Activated CD8-positive, alpha-beta T cell treated with anti-CD3 and anti-CD28 coated beads, Interleukin-2, amount 10 ng/mL, durations not matched to agents 7 days and 5 days (primary cell): ENCODE measurements around the gene NCCRP1. TPM values are rescaled to one million over a fixed set of nuclear protein-coding genes. Genes with fewer than 3 reads are reported as not detected.
A peak's percentile ranks its signal among the peaks of the same experiment; 100 is the strongest.
"Not testable (repeated sequence)": the region's sequence is repeated elsewhere in the genome, so short reads cannot be mapped to it uniquely, and the experiment has no call there.

ENCODE experiments used
- ATAC-seq: fragments of 150-1000 bp; cut with Tn5 transposase; one replicate; pipeline ENCODE4 v1.10.0; 2021; ENCODE audit warnings: moderate library complexity
- CTCF ChIA-PET: fragments of 350-600 bp; sonication (Branson Sonifier 250); formaldehyde crosslinking; loops from one replicate; lab custom pipeline; 2021; ENCODE audit warnings: antibody characterized with exemption; lab: Charles Lee
- POLR2A ChIA-PET: fragments of 350-600 bp; sonication (Branson Sonifier 250); formaldehyde crosslinking; loops from one replicate; lab custom pipeline; 2021; ENCODE audit warnings: antibody characterized with exemption; lab: Charles Lee
- DNase-seq: peaks from one replicate; pipeline ENCODE4 v3.0.0-alpha.2; 2020
- H3K27ac Mint-ChIP-seq: one replicate; pipeline ENCODE4 v1.8.0; 2021; ENCODE audit warnings: mild to moderate bottlenecking, mixed read lengths
- H3K27me3 Mint-ChIP-seq: one replicate; pipeline ENCODE4 v1.8.0; 2021; ENCODE audit warnings: low read depth, mixed read lengths
- H3K36me3 Mint-ChIP-seq: one replicate; pipeline ENCODE4 v1.8.0; 2021; ENCODE audit warnings: low read depth, mixed read lengths
- H3K4me1 Mint-ChIP-seq: one replicate; pipeline ENCODE4 v1.8.0; 2021; ENCODE audit warnings: low read depth, mixed read lengths
- H3K4me3 Mint-ChIP-seq: one replicate; pipeline ENCODE4 v1.8.0; 2021; ENCODE audit warnings: mild to moderate bottlenecking, mixed read lengths
- H3K9me3 Mint-ChIP-seq: one replicate; pipeline ENCODE4 v1.8.0; 2022; ENCODE audit warnings: mixed read lengths; ENCODE audit not compliant: insufficient read depth
- total RNA-seq, 2 experiments: library from RNA; stranded (reverse); gene quantifications; one replicate each; pipeline ENCODE4 v1.2.3, GENCODE V29; 2021

NCCRP1 gene
- total RNA-seq, 2 experiments from 2014 or later = not detected

GRCh38 chr19:39218230-39219007 is 21.7 kb downstream of the NCCRP1 start:
- ATAC-seq = no peak
- CTCF ChIA-PET = no interaction called here
- POLR2A ChIA-PET = interaction anchor here (0.6 to 1.0 kb wide), 2 partner anchors 26 to 109 kb away, joined by 3 to 5 read pairs; no protein-coding TSS in a partner anchor

DNA sequence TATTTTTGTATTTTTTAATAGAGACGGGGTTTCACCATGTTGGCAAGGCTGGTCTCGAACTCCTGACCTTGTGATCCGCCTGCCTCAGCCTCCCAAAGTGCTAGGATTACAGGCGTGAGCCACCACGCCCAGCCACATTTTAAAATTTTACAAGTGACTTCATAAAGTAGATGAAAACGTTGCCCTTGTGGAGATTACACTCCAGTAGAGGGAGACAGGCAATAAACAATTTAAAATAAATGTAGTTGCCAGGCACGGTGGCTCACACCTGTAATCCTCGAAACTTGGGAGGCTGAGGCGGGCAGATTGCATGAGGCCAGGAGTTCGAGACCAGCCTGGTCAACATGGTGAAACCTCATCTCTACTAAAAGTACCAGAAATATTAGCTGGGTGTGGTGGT is 22.3 kb downstream of the NCCRP1 start:
- not testable (repeated sequence) for ATAC-seq, H3K36me3 Mint-ChIP-seq, H3K27ac Mint-ChIP-seq, H3K4me1 Mint-ChIP-seq, H3K4me3 Mint-ChIP-seq, DNase-seq, H3K9me3 Mint-ChIP-seq
- H3K27me3 Mint-ChIP-seq = peaks cover 17% of the 10 kb centered on the region
- ChIA-PET POLR2A (interaction anchor here (1.0 kb wide), 1 partner anchor 108 kb away, joined by 3 read pairs; no protein-coding TSS in a partner anchor), CTCF (interaction anchor here (0.8 kb wide), 1 partner anchor 108 kb away, joined by 3 read pairs; no protein-coding TSS in a partner anchor)

More at GRCh38 chr19:39218230-39219007, 21.7 kb downstream of the NCCRP1 start:
- H3K9me3 Mint-ChIP-seq = no peaks in the 10 kb centered on the region
- no peak for DNase-seq
- H3K36me3 Mint-ChIP-seq = no peaks in the 10 kb centered on the region
- no peak overlapping the region for H3K4me3 Mint-ChIP-seq
- no peak overlapping the region for H3K27ac Mint-ChIP-seq
- H3K27me3 Mint-ChIP-seq = peaks cover 17% of the 10 kb centered on the region
- peaks cover 5% of the 10 kb centered on the region for H3K4me1 Mint-ChIP-seq

DNA sequence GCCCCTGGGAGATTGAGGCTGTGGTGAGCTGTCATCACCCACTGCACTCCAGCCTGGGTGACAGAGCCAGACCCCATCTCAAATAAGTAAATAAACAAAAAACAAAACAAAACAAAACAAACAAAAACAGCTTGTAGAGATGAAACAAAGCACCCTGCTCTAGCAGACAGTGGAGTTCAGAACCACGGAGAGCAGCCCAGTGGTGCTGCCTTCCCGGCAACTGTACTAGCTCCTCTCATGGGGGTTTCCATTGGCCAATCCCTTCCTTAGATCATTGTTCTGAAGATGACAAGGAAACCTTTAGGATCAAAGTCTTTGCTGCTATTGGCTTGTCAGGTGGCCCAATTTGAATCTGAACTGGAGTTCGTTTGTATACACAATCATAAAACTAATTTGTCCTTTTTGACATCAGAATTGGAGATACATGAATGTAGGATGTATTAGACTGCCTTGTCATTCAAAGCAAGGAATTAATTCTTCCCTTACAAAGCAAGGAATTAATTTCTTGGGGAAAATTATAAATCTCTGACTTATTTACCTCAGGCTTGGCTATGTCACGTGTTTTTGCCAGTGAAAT is 27.0 kb downstream of the NCCRP1 start:
- POLR2A ChIA-PET = interaction anchor here (1.0 kb wide), 1 partner anchor 99 kb away, joined by 3 read pairs; no protein-coding TSS in a partner anchor
- no peak overlapping the region for H3K27ac Mint-ChIP-seq
- H3K4me3 Mint-ChIP-seq = no peak overlapping the region
- no peak for ATAC-seq
- no peaks in the 10 kb centered on the region for H3K9me3 Mint-ChIP-seq
- peak; percentile 54 for DNase-seq
- H3K36me3 Mint-ChIP-seq = no peaks in the 10 kb centered on the region
- H3K4me1 Mint-ChIP-seq = no peaks in the 10 kb centered on the region
- peaks cover 30% of the 10 kb centered on the region for H3K27me3 Mint-ChIP-seq
- CTCF ChIA-PET = interaction anchor here (0.8 kb wide), 1 partner anchor 111 kb away, joined by 3 read pairs; no protein-coding TSS in a partner anchor

DNA sequence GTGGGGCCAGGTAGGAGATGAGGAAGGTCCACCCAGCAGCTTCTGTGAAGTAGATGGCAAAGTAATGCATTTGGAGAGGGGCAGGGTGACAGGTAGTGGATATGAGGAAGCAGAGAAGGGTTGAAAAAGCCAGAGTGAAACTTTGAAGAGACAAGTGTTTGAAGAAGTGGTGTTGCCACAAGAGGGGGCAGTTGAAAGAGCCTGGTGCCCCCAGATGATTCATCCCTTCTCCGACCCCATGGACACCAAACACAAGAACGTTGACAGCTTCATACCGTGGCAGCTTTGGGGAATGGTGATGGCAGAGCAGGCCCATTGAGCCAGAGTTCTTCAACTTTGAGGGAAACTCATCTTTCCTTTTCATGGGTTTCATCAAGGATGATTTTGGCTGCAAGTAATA is 28.1 kb downstream of the NCCRP1 start:
- POLR2A ChIA-PET = interaction anchor here (0.7 kb wide), 1 partner anchor 210 kb away, joined by 3 read pairs; no protein-coding TSS in a partner anchor
- ATAC-seq = no peak
- Mint-ChIP-seq H3K36me3 (no peaks in the 10 kb centered on the region), H3K4me3 (no peak overlapping the region), H3K27me3 (peaks cover 27% of the 10 kb centered on the region), H3K27ac (no peak overlapping the region), H3K9me3 (no peaks in the 10 kb centered on the region), H3K4me1 (no peaks in the 10 kb centered on the region)
- DNase-seq = no peak
- CTCF ChIA-PET = interaction anchor here (1.4 kb wide), 1 partner anchor 103 kb away, joined by 6 read pairs; no protein-coding TSS in a partner anchor

GRCh38 chr19:39230096-39230764 is 33.5 kb downstream of the NCCRP1 start:
- H3K36me3 Mint-ChIP-seq = no peaks in the 10 kb centered on the region
- ChIA-PET POLR2A (no interaction called here), CTCF (no interaction called here)
- no peak overlapping the region for H3K27ac Mint-ChIP-seq
- DNase-seq = no peak
- peaks cover 11% of the 10 kb centered on the region for H3K27me3 Mint-ChIP-seq
- H3K4me1 Mint-ChIP-seq = peaks cover under 1% of the 10 kb centered on the region
- no peak for ATAC-seq
- no peaks in the 10 kb centered on the region for H3K9me3 Mint-ChIP-seq
- H3K4me3 Mint-ChIP-seq = no peak overlapping the region

DNA sequence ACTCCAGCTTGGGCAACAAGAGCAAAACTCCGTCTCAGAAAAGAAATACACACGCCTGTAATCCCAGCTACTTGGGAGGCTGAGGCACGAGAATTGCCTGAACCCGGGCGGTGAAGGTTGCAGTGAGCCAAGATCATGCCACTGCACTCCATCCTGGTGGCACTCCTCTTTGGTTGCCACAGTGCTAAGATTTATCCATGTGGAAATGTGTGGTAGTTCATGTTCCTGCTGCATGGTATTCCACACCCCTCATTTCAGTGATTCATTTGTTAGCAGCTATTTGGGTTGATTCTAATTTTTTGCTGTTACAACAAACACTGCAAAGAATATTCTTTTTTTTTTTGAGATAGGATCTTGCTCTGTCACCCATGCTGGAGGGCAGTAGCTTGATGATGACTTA is 35.9 kb downstream of the NCCRP1 start:
- peaks cover 2% of the 10 kb centered on the region for H3K27me3 Mint-ChIP-seq

DNA sequence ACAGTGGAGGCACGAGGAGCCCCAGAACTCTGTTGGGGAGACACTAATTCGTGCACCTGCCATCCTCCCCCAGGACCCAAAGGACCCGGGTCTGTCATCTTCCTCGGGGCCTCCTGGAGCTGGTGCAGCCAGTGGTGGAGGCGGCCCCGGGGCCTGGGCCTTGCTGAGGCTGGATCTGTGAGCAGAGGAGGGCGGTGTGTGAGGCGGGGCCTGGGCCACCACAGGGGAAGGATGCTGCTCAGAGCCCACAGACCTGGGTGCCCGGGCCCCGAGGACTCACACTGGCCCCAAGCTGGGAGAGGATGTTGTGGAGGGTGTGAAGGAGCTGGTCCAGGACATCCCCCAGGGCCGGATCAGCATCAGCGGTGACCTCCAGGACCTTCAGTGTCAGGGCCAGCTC is 39.8 kb downstream of the NCCRP1 start:
- Mint-ChIP-seq H3K36me3 (peaks cover 2% of the 10 kb centered on the region), H3K4me1 (peaks cover 36% of the 10 kb centered on the region), H3K4me3 (peak overlapping the region; percentile 72), H3K27ac (peak overlapping the region; percentile 84), H3K27me3 (no peaks in the 10 kb centered on the region), H3K9me3 (no peaks in the 10 kb centered on the region)
- ChIA-PET CTCF (interaction anchor here (1.0 to 1.4 kb wide), 3 partner anchors 91 to 176 kb away, joined by 3 to 6 read pairs (median 4); partner anchors contain the start of gene PLEKHG2), POLR2A (no interaction called here)
- ATAC-seq (peak; percentile 88), DNase-seq (peak; percentile 75)

More for the DNA sequence above, 35.9 kb downstream of the NCCRP1 start:
- no peaks in the 10 kb centered on the region for H3K36me3 Mint-ChIP-seq
- H3K4me3 Mint-ChIP-seq = no peak overlapping the region
- no peak overlapping the region for H3K27ac Mint-ChIP-seq
- no peaks in the 10 kb centered on the region for H3K9me3 Mint-ChIP-seq
- ATAC-seq (no peak), DNase-seq (no peak)
- ChIA-PET CTCF (interaction anchor here (0.9 kb wide), 1 partner anchor 111 kb away, joined by 4 read pairs; no protein-coding TSS in a partner anchor), POLR2A (no interaction called here)
- peaks cover 22% of the 10 kb centered on the region for H3K4me1 Mint-ChIP-seq

GRCh38 chr19:39237200-39238184 is 40.7 kb downstream of the NCCRP1 start:
- Mint-ChIP-seq H3K4me3 (peak overlapping the region; percentile 72), H3K27me3 (no peaks in the 10 kb centered on the region), H3K9me3 (no peaks in the 10 kb centered on the region), H3K36me3 (peaks cover 2% of the 10 kb centered on the region), H3K4me1 (peaks cover 36% of the 10 kb centered on the region), H3K27ac (peak overlapping the region; percentile 84)
- CTCF ChIA-PET = interaction anchor here (0.8 to 1.8 kb wide), 6 partner anchors 13 to 175 kb away, joined by 3 to 6 read pairs (median 4); partner anchors contain the start of gene PLEKHG2
- ATAC-seq (peak; percentile 92), DNase-seq (peak; percentile 67)
- POLR2A ChIA-PET = interaction anchor here (0.7 kb wide), 1 partner anchor 98 kb away, joined by 3 read pairs; the partner anchor contains the start of gene GMFG

DNA sequence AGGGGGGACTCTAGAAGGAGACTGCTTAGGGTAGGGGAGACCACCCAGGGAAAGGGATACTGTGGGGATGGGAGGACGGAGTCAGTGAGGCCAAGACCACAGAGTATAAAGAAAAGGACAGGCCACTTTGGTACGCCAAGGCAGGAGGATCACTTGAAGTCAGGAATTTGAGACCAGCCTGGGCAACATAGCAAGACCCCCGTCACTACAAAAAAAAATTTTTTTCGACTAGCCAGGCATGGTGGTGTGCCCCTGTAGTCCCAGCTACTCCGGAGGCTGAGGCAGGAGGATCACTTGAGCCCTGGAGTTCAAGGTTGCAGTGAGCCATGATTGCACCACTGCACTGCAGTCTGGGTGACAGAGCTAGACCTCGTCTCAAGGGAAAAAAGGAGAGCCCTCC is 41.4 kb downstream of the NCCRP1 start:
- H3K4me3 Mint-ChIP-seq = peak overlapping the region; percentile 72
- DNase-seq (no peak), ATAC-seq (no peak)
- peaks cover 36% of the 10 kb centered on the region for H3K4me1 Mint-ChIP-seq
- POLR2A ChIA-PET = no interaction called here
- H3K9me3 Mint-ChIP-seq = no peaks in the 10 kb centered on the region
- H3K27me3 Mint-ChIP-seq = no peaks in the 10 kb centered on the region
- CTCF ChIA-PET = interaction anchor here (0.8 to 1.8 kb wide), 3 partner anchors 12 to 89 kb away, joined by 3 to 5 read pairs (median 5); no protein-coding TSS in a partner anchor
- peak overlapping the region; percentile 84 for H3K27ac Mint-ChIP-seq
- H3K36me3 Mint-ChIP-seq = peaks cover 2% of the 10 kb centered on the region

DNA sequence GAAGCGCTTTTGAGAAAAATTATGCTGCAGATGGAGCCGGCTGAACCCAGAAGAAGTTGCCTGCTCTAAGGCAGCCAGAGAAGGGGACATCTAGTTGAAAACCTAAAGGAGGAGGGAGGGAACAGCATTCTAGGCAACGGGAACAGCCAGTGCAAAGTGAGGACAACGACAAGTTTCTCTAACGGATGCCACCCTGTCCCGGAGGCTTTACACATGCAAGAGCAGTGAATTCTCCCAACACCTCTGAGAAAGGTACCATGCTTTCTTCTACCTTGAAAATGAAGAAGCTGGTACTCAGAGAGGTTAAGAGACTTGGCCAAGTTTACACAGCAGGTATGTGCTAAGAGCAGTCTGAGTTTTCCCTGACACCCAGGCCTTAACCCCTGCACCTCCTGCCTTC is 42.2 kb downstream of the NCCRP1 start:
- DNase-seq (no peak), ATAC-seq (no peak)
- no peak overlapping the region for H3K4me3 Mint-ChIP-seq
- no peaks in the 10 kb centered on the region for H3K9me3 Mint-ChIP-seq
- H3K4me1 Mint-ChIP-seq = peaks cover 36% of the 10 kb centered on the region
- H3K27ac Mint-ChIP-seq = no peak overlapping the region
- H3K36me3 Mint-ChIP-seq = peaks cover 2% of the 10 kb centered on the region
- H3K27me3 Mint-ChIP-seq = no peaks in the 10 kb centered on the region
- CTCF ChIA-PET = interaction anchor here (1.0 to 1.2 kb wide), 2 partner anchors 89 to 117 kb away, joined by 3 read pairs; no protein-coding TSS in a partner anchor
- POLR2A ChIA-PET = no interaction called here
